Brain pericyte (primary cell): ENCODE data around the gene RPS15A.
"Not testable (repeated sequence)": the region's sequence is repeated elsewhere in the genome, so short reads cannot be mapped to it uniquely, and the experiment has no call there.

Source experiments
- DNase-seq: peaks from one replicate; pipeline ENCODE4 v3.0.0-alpha.2; 2012; ENCODE audit warnings: low read depth, low spot score

The RPS15A gene

DNA sequence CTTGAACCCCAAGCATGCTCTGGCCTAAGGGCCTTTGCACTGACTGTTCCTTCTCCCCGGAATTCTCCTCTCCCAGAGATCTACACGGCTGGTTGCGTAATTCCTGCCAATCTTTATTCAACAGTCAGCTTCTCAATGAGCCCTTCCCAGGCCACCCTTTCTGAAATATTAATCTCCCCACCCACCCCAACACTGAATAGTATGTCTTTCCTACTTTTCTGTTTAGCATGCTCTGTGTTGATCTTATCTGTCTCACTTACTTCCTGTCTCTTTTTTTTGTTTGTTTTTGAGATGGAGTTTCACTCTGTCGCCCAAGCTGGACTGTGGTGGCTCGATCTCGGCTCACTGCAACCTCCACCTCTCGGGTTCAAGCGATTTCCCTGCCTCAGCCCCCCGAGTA, 33.5 kb downstream of the RPS15A start:
- not testable (repeated sequence) for DNase-seq

DNA sequence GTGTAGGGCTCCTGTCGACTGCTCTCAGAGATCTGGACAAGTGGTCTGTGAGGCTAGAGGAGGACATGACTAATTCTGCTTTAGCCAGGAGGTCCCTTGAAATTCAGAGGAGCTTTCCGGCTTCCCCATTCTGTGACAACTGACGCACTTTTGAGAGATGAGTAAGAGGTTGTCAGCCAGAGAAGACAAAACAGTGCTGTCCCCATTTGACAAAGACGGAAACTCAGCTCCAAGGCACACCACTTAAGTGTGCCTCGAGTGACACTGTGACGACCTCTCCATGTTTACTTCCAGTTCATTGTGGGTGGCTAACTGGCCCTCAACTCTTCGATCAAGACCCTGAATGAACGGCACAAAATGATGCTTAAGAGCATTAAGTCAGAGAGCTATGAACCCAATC, 47.3 kb downstream of the RPS15A start:
- not testable (repeated sequence) for DNase-seq

DNA sequence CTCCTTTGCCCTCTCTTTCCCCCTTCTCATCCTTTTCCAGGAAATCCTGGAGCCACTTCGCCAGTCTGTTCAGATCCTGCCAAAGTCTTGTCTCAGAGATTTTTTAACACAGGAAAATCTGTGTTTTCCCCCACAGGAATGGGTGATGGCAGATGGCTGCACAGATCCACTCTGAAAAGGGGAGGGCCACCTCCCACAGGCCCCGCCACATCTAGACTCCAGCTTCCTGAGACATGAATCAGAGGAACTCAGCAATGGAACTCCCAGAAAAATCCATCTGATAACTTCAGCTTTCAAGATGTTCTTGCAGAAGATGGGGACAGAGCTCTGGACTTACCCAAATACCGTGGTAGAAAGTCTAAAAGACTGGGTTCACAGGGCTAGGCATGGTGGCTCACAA, 50.1 kb downstream of the RPS15A start:
- DNase-seq: not testable (repeated sequence)

DNA sequence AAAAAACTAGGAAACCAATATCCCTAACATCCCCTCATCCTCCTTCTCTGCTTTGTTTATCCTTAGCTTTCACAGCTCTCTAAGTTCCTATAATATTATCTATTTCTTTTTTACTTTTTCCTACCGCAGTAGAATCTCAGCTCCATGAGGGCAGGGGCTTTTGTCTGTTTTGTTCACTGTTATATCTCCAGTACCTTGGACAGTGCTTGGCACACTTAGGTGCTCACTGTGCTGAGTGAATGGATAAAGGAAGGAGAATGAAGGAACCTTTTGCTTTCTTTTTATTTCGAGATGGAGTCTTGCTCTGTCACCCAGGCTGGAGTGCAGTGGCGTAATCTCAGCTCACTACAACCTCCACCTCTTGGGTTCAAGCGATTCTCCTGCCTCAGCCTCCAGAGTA, 51.4 kb downstream of the RPS15A start:
- DNase-seq: not testable (repeated sequence)

DNA sequence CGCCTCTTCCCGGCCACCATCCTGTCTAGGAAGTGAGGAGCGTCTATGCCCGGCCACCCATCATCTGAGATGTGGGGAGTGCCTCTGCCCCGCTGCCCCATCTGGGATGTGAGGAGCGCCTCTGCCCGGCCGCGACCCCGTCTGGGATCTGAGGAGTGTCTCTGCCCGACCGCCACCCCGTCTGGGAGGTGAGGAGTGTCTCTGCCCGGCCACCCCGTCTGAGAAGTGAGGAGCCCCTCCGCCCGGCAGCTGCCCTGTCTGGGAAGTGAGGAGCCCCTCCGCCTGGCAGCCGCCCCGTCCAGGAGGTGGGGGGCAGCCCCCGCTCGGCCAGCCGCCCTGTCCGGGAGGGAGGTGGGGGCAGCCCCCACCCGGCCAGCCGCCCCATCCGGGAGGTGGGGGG, 55.9 kb downstream of the RPS15A start:
- DNase-seq: not testable (repeated sequence)
